HCT116 (cell line): ENCODE measurements around the gene EPHA4. TPM values are rescaled to one million over a fixed set of nuclear protein-coding genes. Genes with fewer than 3 reads are reported as not detected.

Experiments
- ATAC-seq: fragments of 200-7000 bp; cut with Tn5 transposase; 2 replicates; pipeline ENCODE4 v1.9.1; 2020; ENCODE audit warnings: mild to moderate bottlenecking, moderate library complexity
- BruUV-seq: library from RNA; stranded (reverse); fragments of 400-500 nt; replicated peaks from 2 replicates; lab custom pipeline; 2021; lab: Mats Ljungman, UMichigan
- CTCF ChIA-PET: fragments of 300-600 bp; sonication (Branson Sonifier 250); formaldehyde crosslinking; loops from one replicate; lab custom pipeline; 2021; ENCODE audit warnings: antibody characterized with exemption; lab: Charles Lee
- POLR2A ChIA-PET: fragments of 300-600, 350-600 bp; sonication (Branson Sonifier 250); formaldehyde crosslinking; loops from one replicate; lab custom pipeline; 2021; ENCODE audit warnings: antibody characterized with exemption; lab: Charles Lee
- RAD21 ChIA-PET, 2 experiments: fragments of 300-600 bp; sonication (Branson Sonifier 250); formaldehyde crosslinking; loops; one replicate each; lab custom pipeline; 2023; ENCODE audit warnings: low total read pairs in 2 of 2; ENCODE audit not compliant: uncharacterized antibody in 2 of 2, unreplicated experiment in 2 of 2, low non-redundant PET in 1 of 2; lab: Charles Lee
- DNase-seq: peaks from one replicate; pipeline ENCODE4 v3.0.0-alpha.2; 2010; ENCODE audit warnings: low read depth, low spot score
- H2AFZ ChIP-seq: fragments of 200-600 bp; shearing (Covaris generic), sonication (generic); 2 replicates; pipeline ENCODE4 v1.6.1; 2017; ENCODE audit warnings: low read depth, mixed run types, mixed read lengths, antibody characterized with exemption, low read length; ENCODE audit not compliant: poor library complexity, severe bottlenecking
- H3K27ac ChIP-seq: 2 replicates; pipeline ENCODE4 v1.5.1; 2012; ENCODE audit warnings: low read depth, low read length
- H3K27me3 ChIP-seq: fragments of 200-600 bp; sonication (generic); 2 replicates; pipeline ENCODE4 v1.6.1; 2016; ENCODE audit warnings: mixed run types, low read length, mixed read lengths; ENCODE audit not compliant: insufficient read depth
- H3K36me3 ChIP-seq, 2 experiments: fragments of 200-500 bp in 1 of 2; fragments of 200-600 bp in 1 of 2; sonication (Bioruptor generic) in 1 of 2; sonication (generic) in 1 of 2; 2 replicates each; pipeline versions ENCODE4 v1.5.1 to v1.6.1; 2014 to 2016; ENCODE audit warnings: low read length in 2 of 2, inconsistent platforms in 1 of 2, mixed read lengths in 1 of 2, mixed run types in 1 of 2; ENCODE audit not compliant: insufficient read depth in 2 of 2, control insufficient read depth in 1 of 2
- H3K4me1 ChIP-seq, 2 experiments: fragments of 200-600 bp in 1 of 2; sonication (generic) in 1 of 2; 2 replicates each; pipeline versions ENCODE4 v1.5.1 to v1.6.1; 2012 to 2017; ENCODE audit warnings: low read length in 2 of 2, inconsistent platforms in 1 of 2, mild to moderate bottlenecking in 1 of 2, mixed read lengths in 1 of 2, mixed run types in 1 of 2, moderate library complexity in 1 of 2; ENCODE audit not compliant: insufficient read depth in 2 of 2, control insufficient read depth in 1 of 2
- H3K4me2 ChIP-seq: fragments of 200-600 bp; sonication (generic); 2 replicates; pipeline ENCODE4 v1.6.1; 2017; ENCODE audit warnings: mixed run types, low read length, mixed read lengths
- H3K4me3 ChIP-seq, 2 experiments: fragments of 200-600 bp in 1 of 2; sonication (generic) in 1 of 2; replicated peaks in 1 of 2; 2 replicates each; pipeline ENCODE4 v1.5.1; 2011 to 2016; ENCODE audit warnings: low read length in 2 of 2, control low read depth in 1 of 2, low read depth in 1 of 2, mild to moderate bottlenecking in 1 of 2, mixed read lengths in 1 of 2, mixed run types in 1 of 2
- H3K79me2 ChIP-seq: fragments of 200-600 bp; sonication (generic); 2 replicates; pipeline ENCODE4 v1.6.1; 2017; ENCODE audit warnings: mild to moderate bottlenecking, mixed run types, low read length, moderate library complexity, mixed read lengths; ENCODE audit not compliant: insufficient read depth
- H3K9ac ChIP-seq: fragments of 200-600 bp; sonication (generic); 2 replicates; pipeline ENCODE4 v1.6.1; 2016; ENCODE audit warnings: low read length, mixed read lengths
- H3K9me2 ChIP-seq: fragments of 200-600 bp; sonication (generic), shearing (Covaris generic); 2 replicates; pipeline ENCODE4 v1.6.1; 2017; ENCODE audit warnings: mixed run types, mild to moderate bottlenecking, moderate library complexity; ENCODE audit not compliant: insufficient read depth
- H3K9me3 ChIP-seq, 2 experiments: fragments of 200-500 bp in 1 of 2; fragments of 200-600 bp in 1 of 2; sonication (Bioruptor generic) in 1 of 2; sonication (generic) in 1 of 2; 2 replicates each; pipeline ENCODE4 v1.6.1; 2014 to 2017; ENCODE audit warnings: low read length in 2 of 2, mixed read lengths in 2 of 2, inconsistent platforms in 1 of 2, low read depth in 1 of 2, mild to moderate bottlenecking in 1 of 2, mixed run types in 1 of 2, moderate library complexity in 1 of 2; ENCODE audit not compliant: control insufficient read depth in 1 of 2, insufficient read depth in 1 of 2
- H4K20me1 ChIP-seq: fragments of 200-600 bp; sonication (generic), shearing (Covaris generic); 2 replicates; pipeline ENCODE4 v1.6.1; 2017; ENCODE audit warnings: mixed run types, mild to moderate bottlenecking, moderate library complexity; ENCODE audit not compliant: insufficient read depth
- CBX3 ChIP-seq: IDR thresholded peaks from 2 replicates; pipeline ENCODE4 v1.6.1; 2012; ENCODE audit warnings: low read depth
- CEBPB ChIP-seq: IDR thresholded peaks from 2 replicates; pipeline ENCODE4 v1.6.1; 2012; ENCODE audit warnings: low read depth
- CTCF ChIP-seq, 3 experiments: fragments of 200-600 bp in 1 of 3; sonication (generic) in 1 of 3; IDR thresholded peaks in 2 of 3; conservative IDR thresholded peaks in 1 of 3; 2 replicates each; pipeline ENCODE4 v1.5.1; 2012 to 2017; ENCODE audit warnings: low read depth in 2 of 3, low read length in 2 of 3, antibody characterized with exemption in 1 of 3, borderline replicate concordance in 1 of 3, control low read depth in 1 of 3, mild to moderate bottlenecking in 1 of 3, mixed read lengths in 1 of 3, mixed run types in 1 of 3, moderate library complexity in 1 of 3; ENCODE audit not compliant: insufficient read depth in 1 of 3
- EGR1 ChIP-seq: IDR thresholded peaks from 2 replicates; pipeline ENCODE4 v1.6.1; 2012; ENCODE audit warnings: low read depth
- EZH2 ChIP-seq: fragments of 200-600 bp; sonication (generic); IDR thresholded peaks from 2 replicates; pipeline ENCODE4 v1.6.1; 2017; ENCODE audit warnings: antibody characterized with exemption, mixed run types
- JUND ChIP-seq: IDR thresholded peaks from 2 replicates; pipeline ENCODE4 v1.6.1; 2012
- POLR2A ChIP-seq: IDR thresholded peaks from 2 replicates; pipeline ENCODE4 v1.7.0; 2011; ENCODE audit warnings: borderline replicate concordance; ENCODE audit not compliant: insufficient read depth, insufficient read length; ENCODE audit errors: extremely low read depth
- POLR2AphosphoS5 ChIP-seq: IDR thresholded peaks from 2 replicates; pipeline ENCODE4 v1.6.1; 2011; ENCODE audit warnings: mild to moderate bottlenecking, low read depth, low read length, moderate library complexity
- REST ChIP-seq: IDR thresholded peaks from 2 replicates; pipeline ENCODE4 v1.6.1; 2012; ENCODE audit warnings: low read depth
- SIN3A ChIP-seq: IDR thresholded peaks from 2 replicates; pipeline ENCODE4 v1.6.1; 2012; ENCODE audit warnings: low read depth
- SP1 ChIP-seq: IDR thresholded peaks from 2 replicates; pipeline ENCODE4 v1.6.1; 2012; ENCODE audit warnings: low read depth
- TCF7L2 ChIP-seq: IDR thresholded peaks from 2 replicates; pipeline ENCODE4 v1.7.0; 2011; ENCODE audit warnings: borderline replicate concordance, inconsistent platforms; ENCODE audit not compliant: insufficient read depth, insufficient read length; ENCODE audit errors: extremely low read depth
- YY1 ChIP-seq: IDR thresholded peaks from 2 replicates; pipeline ENCODE4 v1.6.1; 2011; ENCODE audit warnings: low read length, low read depth, moderate library complexity, mild to moderate bottlenecking; ENCODE audit not compliant: insufficient replicate concordance; ENCODE audit errors: extremely low read depth
- ZBTB33 ChIP-seq: IDR thresholded peaks from 2 replicates; pipeline ENCODE4 v1.6.1; 2011; ENCODE audit warnings: mild to moderate bottlenecking, low read length, moderate library complexity; ENCODE audit not compliant: insufficient replicate concordance; ENCODE audit errors: extremely low read depth
- ZFX ChIP-seq: fragments of 450-650 bp; IDR thresholded peaks from 2 replicates; pipeline ENCODE4 v1.6.1; 2017
- ZNF274 ChIP-seq: fragments of 200-500 bp; sonication (Bioruptor generic); IDR thresholded peaks from 2 replicates; pipeline ENCODE4 v1.6.1; 2014; ENCODE audit warnings: mild to moderate bottlenecking, low read depth, low read length, inconsistent platforms
- intact Hi-C: fragments of 100-400 bp; cut with micrococcal nuclease; formaldehyde crosslinking; loops from 2 replicates; pipeline ENCODE4 v1.10.0; 2022
- total RNA-seq: library from RNA; stranded (reverse); gene quantifications from one replicate; pipeline ENCODE4 v1.2.1, GENCODE V29; 2021; ENCODE audit not compliant: unreplicated experiment

The EPHA4 gene
- total RNA-seq, 1 experiment from 2014 or later: 3.5 TPM

GRCh38 chr2:221484761-221485502 is 87.2 kb downstream of the EPHA4 start (continued):
- no peak for TF ChIP-seq TCF7L2
- TF ChIP-seq CBX3: no peak
- TF ChIP-seq SIN3A: no peak
- no peak for TF ChIP-seq YY1
- no peak for TF ChIP-seq POLR2AphosphoS5
- TF ChIP-seq EGR1: no peak
- TF ChIP-seq ZFX: no peak
- no peak for TF ChIP-seq CTCF (IDR thresholded peaks at IDR 0.05 in 2 of 3, conservative IDR thresholded peaks at IDR 0.05 in 1 of 3; ENCODE audit: borderline replicate concordance in 1 of 3, insufficient read depth in 1 of 3, low read depth in 2 of 3, low read length in 2 of 3)
- no peak for TF ChIP-seq CEBPB
- no peak for TF ChIP-seq ZNF274
- TF ChIP-seq, all 23 proteins: peak for 0

GRCh38 chr2:221482666-221483455 is 89.2 kb downstream of the EPHA4 start:
- RAD21 ChIA-PET: no interaction called here
- Histone ChIP-seq H4K20me1 (no peaks in the 10 kb centered on the region), H3K4me3 (no peak overlapping the region), H3K4me2 (no peak overlapping the region), H3K27ac (no peak overlapping the region), H3K9me3 (no peaks in the 10 kb centered on the region), H3K9me2 (no peaks in the 10 kb centered on the region), H2AFZ (no peak overlapping the region), H3K9ac (no peak overlapping the region), H3K79me2 (no peaks in the 10 kb centered on the region), H3K4me1 (peaks cover 3 to 6% of the 10 kb centered on the region in 2 experiments; a peak in 1 of 4 replicates), H3K27me3 (no peaks in the 10 kb centered on the region), H3K36me3 (no peaks in the 10 kb centered on the region)
- POLR2A ChIA-PET: no interaction called here
- BruUV-seq: no TSS peak
- intact Hi-C loops: no loop called here
- CTCF ChIA-PET: no interaction called here
- DNase-seq (no peak), ATAC-seq (no peak)
- TF ChIP-seq REST (no peak), POLR2A (no peak), EZH2 (no peak), EGR1 (no peak), ZBTB33 (no peak), SP1 (no peak), SIN3A (no peak), JUND (no peak)
